Neural cell (in vitro differentiated cells): Measurements from ENCODE around the gene IGBP1.

ENCODE experiments used
- CTCF ChIP-seq: fragments of 450-650 bp; IDR thresholded peaks from 2 replicates; pipeline ENCODE4 v1.5.1; 2014; ENCODE audit warnings: antibody characterized with exemption, mild to moderate bottlenecking, moderate library complexity; ENCODE audit not compliant: poor library complexity, severe bottlenecking
- EP300 ChIP-seq: fragments of 450-650 bp; conservative IDR thresholded peaks from 2 replicates; pipeline ENCODE4 v1.6.1; 2014; ENCODE audit warnings: antibody characterized with exemption, mild to moderate bottlenecking, moderate library complexity; ENCODE audit not compliant: poor library complexity, severe bottlenecking
- EZH2 ChIP-seq: fragments of 200-600, 300-800 bp; shearing (Covaris generic), sonication (generic); IDR thresholded peaks from 2 replicates; pipeline ENCODE4 v1.6.1; 2014; ENCODE audit warnings: antibody characterized with exemption, low read length, borderline replicate concordance, mild to moderate bottlenecking; ENCODE audit not compliant: insufficient read depth, poor library complexity, severe bottlenecking
- POLR2AphosphoS5 ChIP-seq: IDR thresholded peaks from 2 replicates; pipeline ENCODE4 v1.6.1; 2012
- RAD21 ChIP-seq: fragments of 450-650 bp; conservative IDR thresholded peaks from 2 replicates; pipeline ENCODE4 v1.6.1; 2014; ENCODE audit warnings: antibody characterized with exemption, mild to moderate bottlenecking, moderate library complexity
- REST ChIP-seq: IDR thresholded peaks from 2 replicates; pipeline ENCODE4 v1.6.1; 2012; ENCODE audit warnings: borderline replicate concordance
- TAF1 ChIP-seq: IDR thresholded peaks from 2 replicates; pipeline ENCODE4 v1.6.1; 2012; ENCODE audit warnings: low read depth

- TF ChIP-seq EP300 (no peak), TAF1 (no peak), CTCF (no peak), REST (no peak), EZH2 (no peak), POLR2AphosphoS5 (no peak), RAD21 (no peak)
These were observed 39.7 kb downstream of the IGBP1 start for GRCh38 chrX:70172964-70173363.
